HUES6 (cell line): ENCODE data around the gene ZNF821.
"Not testable (repeated sequence)": the region's sequence is repeated elsewhere in the genome, so short reads cannot be mapped to it uniquely, and the experiment has no call there.

Source experiments
- H3K27ac ChIP-seq: 2 replicates; pipeline ENCODE4 v1.7.0; 2013; ENCODE audit warnings: low read depth, mild to moderate bottlenecking, low read length, inconsistent platforms
- H3K27me3 ChIP-seq: 2 replicates; pipeline ENCODE4 v1.6.1; 2013; ENCODE audit warnings: low read length; ENCODE audit not compliant: control insufficient read depth, insufficient read depth
- H3K36me3 ChIP-seq: 2 replicates; pipeline ENCODE4 v1.6.1; 2013; ENCODE audit warnings: low read length; ENCODE audit not compliant: control insufficient read depth, insufficient read depth
- H3K4me1 ChIP-seq: 2 replicates; pipeline ENCODE4 v1.6.1; 2013; ENCODE audit warnings: low read length; ENCODE audit not compliant: control insufficient read depth, insufficient read depth
- H3K4me3 ChIP-seq: 2 replicates; pipeline ENCODE4 v1.5.1; 2013; ENCODE audit warnings: low read depth, low read length
- H3K9ac ChIP-seq: one replicate; pipeline ENCODE4 v1.6.1; 2013; ENCODE audit warnings: mild to moderate bottlenecking, low read length
- H3K9me3 ChIP-seq: 2 replicates; pipeline ENCODE4 v1.6.1; 2013; ENCODE audit warnings: low read depth, low read length; ENCODE audit not compliant: control insufficient read depth, insufficient read depth

The ZNF821 gene

DNA sequence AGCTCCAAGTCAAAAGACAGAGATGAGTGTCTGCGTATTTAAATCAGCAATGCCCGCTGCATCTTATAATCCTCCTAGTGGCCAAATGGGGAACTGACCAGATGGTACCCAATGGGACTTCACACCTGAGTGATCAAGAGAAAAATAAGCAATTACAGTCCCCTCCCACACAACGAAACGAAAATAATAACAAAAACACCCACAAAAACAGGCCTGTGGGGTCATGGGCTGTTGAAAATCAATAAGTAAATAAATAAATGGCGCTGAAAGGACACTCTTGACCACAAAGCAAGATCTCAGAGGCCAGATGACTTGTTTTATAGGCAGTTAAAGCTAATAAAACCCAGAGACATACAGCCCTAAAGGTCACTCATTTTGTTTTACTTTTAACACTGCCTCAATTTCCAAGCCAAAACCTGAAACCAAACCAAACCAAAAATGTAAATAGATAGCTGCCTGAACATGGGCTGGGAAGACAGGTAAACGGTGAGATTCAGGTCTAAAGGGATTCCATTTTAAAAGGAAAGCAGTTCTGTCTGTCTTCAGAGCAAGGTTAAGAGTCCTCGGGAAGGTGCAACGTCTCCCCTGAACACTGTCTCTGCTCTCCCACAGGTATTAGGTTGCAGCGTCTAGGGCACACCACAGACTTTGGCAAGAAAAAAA lies 1.3 kb downstream of the ZNF821 start:
- Histone ChIP-seq H3K36me3 (peaks cover 30% of the 10 kb centered on the region), H3K27ac (no peak overlapping the region), H3K27me3 (no peaks in the 10 kb centered on the region), H3K9me3 (no peaks in the 10 kb centered on the region), H3K9ac (peak overlapping the region; percentile 6), H3K4me3 (peak overlapping the region; percentile 95), H3K4me1 (peaks cover 25% of the 10 kb centered on the region)

- H3K4me1 ChIP-seq, result peaks cover 21% of the 10 kb centered on the region
- no peak overlapping the region for H3K27ac ChIP-seq
- no peaks in the 10 kb centered on the region for H3K9me3 ChIP-seq
- no peaks in the 10 kb centered on the region for H3K27me3 ChIP-seq
- peaks cover 42% of the 10 kb centered on the region for H3K36me3 ChIP-seq
- H3K9ac ChIP-seq, result no peak overlapping the region
- no peak overlapping the region for H3K4me3 ChIP-seq
Measured at GRCh38 chr16:71880176-71880575, 3.8 kb downstream of the ZNF821 start.

- Histone ChIP-seq H3K27ac (no peak overlapping the region), H3K4me3 (no peak overlapping the region), H3K9ac (no peak overlapping the region), H3K36me3 (peaks cover 45% of the 10 kb centered on the region), H3K27me3 (no peaks in the 10 kb centered on the region), H3K9me3 (no peaks in the 10 kb centered on the region), H3K4me1 (peaks cover 20% of the 10 kb centered on the region)
Measured at GRCh38 chr16:71878911-71879310, 5.1 kb downstream of the ZNF821 start.

DNA sequence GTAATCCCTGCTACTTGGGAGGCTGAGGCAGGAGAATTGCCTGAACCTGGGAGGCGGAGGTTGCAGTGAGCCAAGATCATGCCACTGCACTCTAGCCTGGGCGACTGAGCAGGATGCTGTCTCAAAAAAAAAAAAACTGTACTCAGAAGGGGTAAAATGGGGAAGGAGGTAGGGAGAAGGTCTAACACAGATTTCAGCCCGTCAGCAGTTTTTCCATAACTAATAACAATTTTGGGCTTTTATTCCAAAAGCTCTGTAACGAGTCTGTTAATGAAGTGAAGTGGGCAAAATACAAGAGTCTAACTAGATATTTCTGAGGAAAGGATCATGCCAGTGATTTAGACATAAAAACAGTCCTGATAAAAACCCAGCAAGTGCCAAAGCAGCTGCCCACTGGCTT lies 10.8 kb downstream of the ZNF821 start:
- no peaks in the 10 kb centered on the region for H3K9me3 ChIP-seq
- H3K4me1 ChIP-seq, result peaks cover 3% of the 10 kb centered on the region
- peaks cover 27% of the 10 kb centered on the region for H3K36me3 ChIP-seq
- no peak overlapping the region for H3K4me3 ChIP-seq
- H3K27ac ChIP-seq, result no peak overlapping the region
- H3K27me3 ChIP-seq, result no peaks in the 10 kb centered on the region
- no peak overlapping the region for H3K9ac ChIP-seq

GRCh38 chr16:71870818-71871217 lies 13.2 kb downstream of the ZNF821 start:
- Histone ChIP-seq H3K27me3 (no peaks in the 10 kb centered on the region), H3K9ac (no peak overlapping the region), H3K27ac (no peak overlapping the region), H3K9me3 (no peaks in the 10 kb centered on the region), H3K36me3 (peaks cover 36% of the 10 kb centered on the region), H3K4me1 (peaks cover 9% of the 10 kb centered on the region), H3K4me3 (no peak overlapping the region)

DNA sequence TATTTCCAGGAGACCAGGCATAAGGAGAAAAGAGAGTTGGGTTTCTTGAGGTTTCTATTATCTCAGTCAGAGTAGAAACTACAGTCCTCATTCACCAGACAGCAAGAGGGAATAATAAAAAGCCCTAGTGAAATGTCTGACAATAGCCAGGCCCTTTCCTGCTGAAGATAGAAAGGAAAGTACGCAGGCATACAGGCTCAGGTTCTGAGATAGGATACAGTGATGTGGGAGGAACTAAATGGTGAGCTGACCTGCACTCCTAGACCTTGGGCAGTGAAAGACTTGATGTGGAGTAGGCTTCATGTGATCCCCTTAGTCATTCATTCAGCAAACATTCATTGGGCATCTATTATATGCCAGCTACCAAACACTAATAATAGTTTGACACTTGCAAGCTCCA lies 14.9 kb downstream of the ZNF821 start:
- Histone ChIP-seq H3K27ac (no peak overlapping the region), H3K9me3 (no peaks in the 10 kb centered on the region), H3K4me3 (no peak overlapping the region), H3K9ac (no peak overlapping the region), H3K36me3 (peaks cover 48% of the 10 kb centered on the region), H3K27me3 (no peaks in the 10 kb centered on the region), H3K4me1 (peaks cover 9% of the 10 kb centered on the region)

- H3K27ac ChIP-seq, result no peak overlapping the region
- H3K9me3 ChIP-seq, result no peaks in the 10 kb centered on the region
- H3K27me3 ChIP-seq, result no peaks in the 10 kb centered on the region
- peaks cover 56% of the 10 kb centered on the region for H3K36me3 ChIP-seq
- peaks cover 9% of the 10 kb centered on the region for H3K4me1 ChIP-seq
- H3K9ac ChIP-seq, result no peak overlapping the region
- H3K4me3 ChIP-seq, result no peak overlapping the region
Measured at GRCh38 chr16:71867939-71868338, 16.0 kb downstream of the ZNF821 start.

DNA sequence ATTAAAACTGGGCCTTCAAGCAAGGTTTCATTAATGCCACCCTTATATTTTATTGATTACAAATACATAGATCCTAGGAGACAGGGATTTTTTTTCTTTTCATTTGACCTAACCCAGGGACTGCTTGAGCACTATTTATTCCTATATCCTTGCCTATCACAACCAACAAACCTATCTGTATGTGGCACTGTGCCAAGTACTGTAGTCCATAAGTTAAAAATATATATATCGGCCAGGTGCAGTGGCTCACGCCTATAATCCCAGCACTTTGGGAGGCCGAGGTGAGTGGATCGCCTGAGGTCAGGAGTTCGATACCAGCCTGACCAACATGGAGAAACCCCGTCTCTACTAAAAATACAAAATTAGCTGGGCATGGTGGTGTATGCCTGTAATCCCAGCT lies 16.8 kb downstream of the ZNF821 start:
- H3K9me3 ChIP-seq, H3K9ac ChIP-seq, H3K4me3 ChIP-seq, H3K27ac ChIP-seq, H3K27me3 ChIP-seq, H3K4me1 ChIP-seq: not testable (repeated sequence)
- peaks cover 62% of the 10 kb centered on the region for H3K36me3 ChIP-seq

GRCh38 chr16:71865173-71865863 lies 18.7 kb downstream of the ZNF821 start:
- peaks cover 9% of the 10 kb centered on the region for H3K4me1 ChIP-seq
- H3K27me3 ChIP-seq, result no peaks in the 10 kb centered on the region
- peaks cover 76% of the 10 kb centered on the region for H3K36me3 ChIP-seq
- no peak overlapping the region for H3K4me3 ChIP-seq
- H3K9ac ChIP-seq, result no peak overlapping the region
- H3K27ac ChIP-seq, result no peak overlapping the region
- no peaks in the 10 kb centered on the region for H3K9me3 ChIP-seq

- Histone ChIP-seq H3K27ac (no peak overlapping the region), H3K27me3 (no peaks in the 10 kb centered on the region), H3K4me1 (peaks cover 9% of the 10 kb centered on the region), H3K9me3 (no peaks in the 10 kb centered on the region), H3K4me3 (no peak overlapping the region), H3K36me3 (peaks cover 78% of the 10 kb centered on the region), H3K9ac (no peak overlapping the region)
Measured at GRCh38 chr16:71863995-71864394, 20.0 kb downstream of the ZNF821 start.

GRCh38 chr16:71859762-71860521 lies 24.0 kb downstream of the ZNF821 start:
- Histone ChIP-seq H3K36me3 (peaks cover 66% of the 10 kb centered on the region), H3K27ac (no peak overlapping the region), H3K4me1 (no peaks in the 10 kb centered on the region), H3K9ac (no peak overlapping the region), H3K4me3 (no peak overlapping the region), H3K27me3 (no peaks in the 10 kb centered on the region), H3K9me3 (no peaks in the 10 kb centered on the region)
